OCI-LY7 (cell line): ENCODE measurements around the gene NMNAT1.

Experiments used
- EZH2phosphoT487 ChIP-seq: fragments of 200-600 bp; sonication (generic); IDR thresholded peaks from 2 replicates; pipeline ENCODE4 v1.6.1; 2018; ENCODE audit warnings: low read depth, borderline replicate concordance, mild to moderate bottlenecking, mixed run types, antibody characterized with exemption, low read length, moderate library complexity, mixed read lengths
- TF ChIP-seq, protein P1 (sequence below): fragments of 200-600 bp; sonication (generic); conservative IDR thresholded peaks from 2 replicates; pipeline ENCODE4 v1.5.1; 2014; ENCODE audit warnings: mild to moderate bottlenecking, antibody characterized with exemption, low read length, moderate library complexity, mixed read lengths

- TF ChIP-seq, protein P1, sequence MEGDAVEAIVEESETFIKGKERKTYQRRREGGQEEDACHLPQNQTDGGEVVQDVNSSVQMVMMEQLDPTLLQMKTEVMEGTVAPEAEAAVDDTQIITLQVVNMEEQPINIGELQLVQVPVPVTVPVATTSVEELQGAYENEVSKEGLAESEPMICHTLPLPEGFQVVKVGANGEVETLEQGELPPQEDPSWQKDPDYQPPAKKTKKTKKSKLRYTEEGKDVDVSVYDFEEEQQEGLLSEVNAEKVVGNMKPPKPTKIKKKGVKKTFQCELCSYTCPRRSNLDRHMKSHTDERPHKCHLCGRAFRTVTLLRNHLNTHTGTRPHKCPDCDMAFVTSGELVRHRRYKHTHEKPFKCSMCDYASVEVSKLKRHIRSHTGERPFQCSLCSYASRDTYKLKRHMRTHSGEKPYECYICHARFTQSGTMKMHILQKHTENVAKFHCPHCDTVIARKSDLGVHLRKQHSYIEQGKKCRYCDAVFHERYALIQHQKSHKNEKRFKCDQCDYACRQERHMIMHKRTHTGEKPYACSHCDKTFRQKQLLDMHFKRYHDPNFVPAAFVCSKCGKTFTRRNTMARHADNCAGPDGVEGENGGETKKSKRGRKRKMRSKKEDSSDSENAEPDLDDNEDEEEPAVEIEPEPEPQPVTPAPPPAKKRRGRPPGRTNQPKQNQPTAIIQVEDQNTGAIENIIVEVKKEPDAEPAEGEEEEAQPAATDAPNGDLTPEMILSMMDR, result no peak
- TF ChIP-seq EZH2phosphoT487, result no peak
Measured at GRCh38 chr1:9985001-9985400, 41.7 kb downstream of the NMNAT1 start.
